A673 (cell line): ENCODE data around the gene YAF2.

Experiments used
- EZH2 ChIP-seq: fragments of 200-600 bp; sonication (generic); IDR thresholded peaks from 2 replicates; pipeline ENCODE4 v1.6.1; 2017; ENCODE audit warnings: borderline replicate concordance, low read depth, mild to moderate bottlenecking, mixed read lengths, antibody characterized with exemption, low read length; ENCODE audit not compliant: poor library complexity, severe bottlenecking
- TF ChIP-seq, protein P1 (sequence below): fragments of 300-800, 200-600 bp; sonication (generic); conservative IDR thresholded peaks from 2 replicates; pipeline ENCODE4 v1.5.1; 2017; ENCODE audit warnings: low read depth, mild to moderate bottlenecking, antibody characterized with exemption, low read length, moderate library complexity, mixed read lengths

GRCh38 chr12:42190376-42190775 is 47.7 kb downstream of the YAF2 start:
- TF ChIP-seq, protein P1, sequence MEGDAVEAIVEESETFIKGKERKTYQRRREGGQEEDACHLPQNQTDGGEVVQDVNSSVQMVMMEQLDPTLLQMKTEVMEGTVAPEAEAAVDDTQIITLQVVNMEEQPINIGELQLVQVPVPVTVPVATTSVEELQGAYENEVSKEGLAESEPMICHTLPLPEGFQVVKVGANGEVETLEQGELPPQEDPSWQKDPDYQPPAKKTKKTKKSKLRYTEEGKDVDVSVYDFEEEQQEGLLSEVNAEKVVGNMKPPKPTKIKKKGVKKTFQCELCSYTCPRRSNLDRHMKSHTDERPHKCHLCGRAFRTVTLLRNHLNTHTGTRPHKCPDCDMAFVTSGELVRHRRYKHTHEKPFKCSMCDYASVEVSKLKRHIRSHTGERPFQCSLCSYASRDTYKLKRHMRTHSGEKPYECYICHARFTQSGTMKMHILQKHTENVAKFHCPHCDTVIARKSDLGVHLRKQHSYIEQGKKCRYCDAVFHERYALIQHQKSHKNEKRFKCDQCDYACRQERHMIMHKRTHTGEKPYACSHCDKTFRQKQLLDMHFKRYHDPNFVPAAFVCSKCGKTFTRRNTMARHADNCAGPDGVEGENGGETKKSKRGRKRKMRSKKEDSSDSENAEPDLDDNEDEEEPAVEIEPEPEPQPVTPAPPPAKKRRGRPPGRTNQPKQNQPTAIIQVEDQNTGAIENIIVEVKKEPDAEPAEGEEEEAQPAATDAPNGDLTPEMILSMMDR, result no peak
- no peak for TF ChIP-seq EZH2
